PC-9 (cell line): ENCODE measurements around the gene BCAS3.

Experiments used
- CTCF ChIP-seq: fragments of 200-600 bp; sonication (generic); conservative IDR thresholded peaks from 2 replicates; pipeline ENCODE4 v1.6.1; 2017; ENCODE audit warnings: mixed run types, antibody characterized with exemption, mild to moderate bottlenecking, moderate library complexity
- EZH2 ChIP-seq: fragments of 200-600 bp; sonication (generic); IDR thresholded peaks from 2 replicates; pipeline ENCODE4 v1.8.0; 2017; ENCODE audit warnings: antibody characterized with exemption, low read depth

DNA sequence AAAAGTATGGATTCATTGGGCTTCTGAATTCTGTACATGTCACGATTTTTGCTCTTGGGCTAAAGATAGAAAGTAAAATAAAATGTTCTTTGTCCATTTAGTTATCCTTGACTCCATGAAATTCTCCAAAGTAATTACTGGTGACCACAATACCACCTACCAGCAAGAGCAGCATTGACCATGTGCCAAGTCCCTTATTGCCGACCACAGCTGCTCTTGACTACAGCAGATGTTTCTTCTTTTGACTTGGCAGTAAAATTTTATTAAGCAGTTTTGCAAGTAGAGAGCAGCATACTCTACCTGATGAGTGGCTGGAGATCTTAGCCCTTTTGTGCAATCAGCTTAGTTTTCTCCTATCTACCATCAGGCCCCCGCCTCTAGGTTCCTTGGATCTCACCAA, 569.8 kb downstream of the BCAS3 start:
- no peak for TF ChIP-seq CTCF
- no peak for TF ChIP-seq EZH2
